GM12878 (cell line): ENCODE data around the gene ZDHHC11.

ENCODE experiments used
- CTCF ChIP-seq, 3 experiments: IDR thresholded peaks in 2 of 3; conservative IDR thresholded peaks in 1 of 3; 2 replicates each; pipeline ENCODE4 v1.5.1; 2011; ENCODE audit warnings: low read depth in 3 of 3, low read length in 3 of 3, mild to moderate bottlenecking in 3 of 3, control low read depth in 2 of 3, moderate library complexity in 2 of 3, inconsistent platforms in 1 of 3, mixed read lengths in 1 of 3; ENCODE audit not compliant: control insufficient read depth in 2 of 3, insufficient read depth in 1 of 3; ENCODE audit errors: extremely low read depth in 1 of 3
- ETV6 ChIP-seq, 2 experiments: fragments of 450-650 bp in 1 of 2; IDR thresholded peaks in 1 of 2; conservative IDR thresholded peaks in 1 of 2; 2 replicates each; pipeline ENCODE4 v1.6.1; 2014; ENCODE audit warnings: antibody characterized with exemption in 1 of 2, borderline replicate concordance in 1 of 2, low read depth in 1 of 2, mild to moderate bottlenecking in 1 of 2, moderate library complexity in 1 of 2
- MEF2B ChIP-seq: fragments of 450-650 bp; IDR thresholded peaks from 2 replicates; pipeline ENCODE4 v1.6.1; 2018; ENCODE audit warnings: mild to moderate bottlenecking, moderate library complexity; ENCODE audit not compliant: partially characterized antibody, poor library complexity, severe bottlenecking
- SKIL ChIP-seq: fragments of 450-650 bp; IDR thresholded peaks from 2 replicates; pipeline ENCODE4 v1.6.1; 2017; ENCODE audit warnings: mild to moderate bottlenecking, low read depth, inconsistent platforms; ENCODE audit not compliant: poor library complexity, severe bottlenecking
- SMC3 ChIP-seq: IDR thresholded peaks from 2 replicates; pipeline ENCODE4 v1.6.1; 2011; ENCODE audit warnings: low read length, improper control_type of control experiment, borderline replicate concordance
- SPI1 ChIP-seq: IDR thresholded peaks from 2 replicates; pipeline ENCODE4 v1.6.1; 2011; ENCODE audit warnings: low read depth, mild to moderate bottlenecking, low read length, moderate library complexity, borderline replicate concordance; ENCODE audit not compliant: insufficient read depth
- TCF12 ChIP-seq: IDR thresholded peaks from 2 replicates; pipeline ENCODE4 v1.6.1; 2011; ENCODE audit warnings: low read depth, mild to moderate bottlenecking, low read length
- ZBTB11 ChIP-seq: fragments of 450-650 bp; formaldehyde crosslinking; IDR thresholded peaks from 2 replicates; pipeline ENCODE4 v1.5.0; 2022; ENCODE audit warnings: mild to moderate bottlenecking, missing genetic modification characterization

- TF ChIP-seq ETV6 (conservative IDR thresholded peaks at IDR 0.05 in 1 of 2, IDR thresholded peaks at IDR 0.05 in 1 of 2; ENCODE audit: borderline replicate concordance in 1 of 2, low read depth in 1 of 2) (no peak), SPI1 (no peak), ZBTB11 (CRISPR knock-in tag) (no peak), CTCF (IDR thresholded peaks at IDR 0.05 in 2 of 3, conservative IDR thresholded peaks at IDR 0.05 in 1 of 3; ENCODE audit: control insufficient read depth in 2 of 3, extremely low read depth in 1 of 3, insufficient read depth in 1 of 3, low read depth in 3 of 3, low read length in 3 of 3) (no peak), TCF12 (no peak), MEF2B (no peak), SKIL (no peak), SMC3 (no peak)
Observed at GRCh38 chr5:885127-885442, 34.3 kb upstream of the ZDHHC11 start.
